GM19438 (cell line): ENCODE data around the gene LETMD1.
"Not testable (repeated sequence)": the region's sequence is repeated elsewhere in the genome, so short reads cannot be mapped to it uniquely, and the experiment has no call there.

ENCODE experiments used
- ATAC-seq: cut with Tn5 transposase; IDR thresholded peaks from one replicate; pipeline ENCODE4 v1.9.1; 2021; ENCODE audit warnings: low read depth; ENCODE audit not compliant: unreplicated experiment

The LETMD1 gene, protein sequence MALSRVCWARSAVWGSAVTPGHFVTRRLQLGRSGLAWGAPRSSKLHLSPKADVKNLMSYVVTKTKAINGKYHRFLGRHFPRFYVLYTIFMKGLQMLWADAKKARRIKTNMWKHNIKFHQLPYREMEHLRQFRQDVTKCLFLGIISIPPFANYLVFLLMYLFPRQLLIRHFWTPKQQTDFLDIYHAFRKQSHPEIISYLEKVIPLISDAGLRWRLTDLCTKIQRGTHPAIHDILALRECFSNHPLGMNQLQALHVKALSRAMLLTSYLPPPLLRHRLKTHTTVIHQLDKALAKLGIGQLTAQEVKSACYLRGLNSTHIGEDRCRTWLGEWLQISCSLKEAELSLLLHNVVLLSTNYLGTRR

DNA sequence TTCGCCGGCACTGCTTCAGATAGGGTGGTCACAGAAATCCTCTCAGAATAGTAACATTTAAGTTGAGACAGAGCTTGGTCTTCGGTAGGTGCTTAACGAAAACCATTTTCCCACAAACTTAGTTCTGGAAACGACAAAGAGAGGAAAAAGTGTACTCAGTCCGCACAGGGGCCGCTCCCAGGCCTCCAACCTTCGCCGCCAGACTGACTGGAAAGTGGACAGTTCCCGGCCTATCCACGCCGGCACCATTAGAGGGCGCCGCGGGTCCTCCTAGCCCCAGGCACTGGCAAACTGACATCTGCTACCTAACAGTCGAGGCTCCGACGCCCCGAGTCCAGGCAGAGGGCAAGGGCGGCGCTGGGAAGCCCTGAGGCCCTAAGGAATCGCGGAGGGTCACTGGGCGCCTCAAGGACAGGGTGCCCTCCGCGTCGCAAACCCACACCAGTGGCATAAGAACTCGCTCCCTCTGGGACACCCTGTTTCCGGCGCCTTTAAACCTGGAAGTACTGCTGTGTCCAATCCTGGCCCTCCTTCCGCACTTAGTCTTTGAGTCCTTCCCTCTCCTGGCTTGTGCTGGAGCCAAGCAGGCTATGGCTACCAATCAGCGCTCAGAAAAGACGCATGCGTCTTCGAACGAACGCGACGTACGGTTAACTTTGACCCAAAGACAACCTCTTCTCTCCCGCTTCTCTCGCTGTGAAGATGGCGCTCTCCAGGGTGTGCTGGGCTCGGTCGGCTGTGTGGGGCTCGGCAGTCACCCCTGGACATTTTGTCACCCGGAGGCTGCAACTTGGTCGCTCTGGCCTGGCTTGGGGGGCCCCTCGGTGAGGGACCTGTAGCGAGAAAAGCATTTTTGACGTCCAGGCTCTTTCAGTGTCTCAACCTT, at the start of gene LETMD1:
Gene LETMD1 (plus strand): TSS at position 673 of the 886 bp plus-strand sequence. CDS start 30 bp downstream, at position 703.
- ATAC-seq, result peak; percentile 96

DNA sequence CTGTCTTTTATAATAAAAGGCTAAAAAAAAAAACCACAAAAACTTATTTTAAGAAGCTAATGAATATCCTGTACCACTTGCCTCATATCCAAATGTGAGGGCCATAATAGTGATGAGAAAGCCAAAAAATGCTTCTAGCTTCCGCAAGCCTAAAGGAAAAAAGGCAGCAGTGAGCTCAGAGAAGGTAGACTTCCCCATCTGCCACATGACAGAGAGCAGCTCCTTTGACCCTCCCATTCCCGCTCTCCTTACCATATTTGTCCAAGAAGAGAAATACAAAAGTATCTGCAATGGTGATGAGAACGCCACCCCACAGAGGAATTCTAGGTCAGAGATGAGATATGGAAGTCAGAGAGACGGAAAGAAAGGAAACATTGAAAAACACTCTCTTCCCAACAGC, 49.0 kb upstream of the LETMD1 start:
- ATAC-seq, result no peak

DNA sequence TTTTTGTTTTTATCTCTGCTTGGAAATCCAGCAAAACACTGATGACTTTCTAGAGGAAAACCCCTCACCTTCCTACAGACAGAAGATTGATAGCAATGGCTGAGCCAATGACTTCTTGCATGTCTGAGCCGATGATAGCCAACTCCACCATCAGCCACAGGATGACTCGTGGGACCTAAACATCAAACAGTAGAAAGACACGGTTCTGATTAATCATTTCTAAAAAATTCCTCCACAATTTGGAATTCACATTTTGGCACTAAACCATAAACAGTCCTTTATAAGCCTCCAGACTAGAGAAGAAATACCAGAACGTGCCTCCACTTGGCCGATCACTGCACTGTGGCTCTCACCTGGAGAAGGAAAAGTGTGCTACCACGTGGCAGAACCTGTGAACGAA, 47.9 kb upstream of the LETMD1 start:
- ATAC-seq, result no peak

GRCh38 chr12:51001799-51002198, 46.3 kb upstream of the LETMD1 start:
- ATAC-seq, result no peak

DNA sequence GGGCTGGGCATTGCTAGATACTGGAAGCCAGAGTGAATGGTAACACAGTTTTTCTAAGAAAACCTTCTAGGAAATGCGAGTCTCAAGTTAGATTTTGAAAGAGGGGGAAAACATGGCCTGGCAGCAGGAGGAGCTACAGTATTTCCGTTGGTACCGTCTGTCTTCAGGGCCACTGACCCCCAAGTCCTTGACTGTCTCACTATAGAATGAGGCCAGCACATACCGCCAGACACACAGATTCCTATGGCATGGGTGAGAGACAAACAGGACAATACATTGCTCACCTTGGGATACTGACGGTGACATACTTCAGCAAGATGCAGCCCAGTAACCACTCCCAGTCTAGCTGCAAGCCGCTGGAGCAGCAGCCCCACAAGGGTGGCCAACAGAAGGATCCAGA, 43.6 kb upstream of the LETMD1 start:
- ATAC-seq, result no peak

GRCh38 chr12:51005030-51005429, 43.1 kb upstream of the LETMD1 start:
- ATAC-seq, result no peak

DNA sequence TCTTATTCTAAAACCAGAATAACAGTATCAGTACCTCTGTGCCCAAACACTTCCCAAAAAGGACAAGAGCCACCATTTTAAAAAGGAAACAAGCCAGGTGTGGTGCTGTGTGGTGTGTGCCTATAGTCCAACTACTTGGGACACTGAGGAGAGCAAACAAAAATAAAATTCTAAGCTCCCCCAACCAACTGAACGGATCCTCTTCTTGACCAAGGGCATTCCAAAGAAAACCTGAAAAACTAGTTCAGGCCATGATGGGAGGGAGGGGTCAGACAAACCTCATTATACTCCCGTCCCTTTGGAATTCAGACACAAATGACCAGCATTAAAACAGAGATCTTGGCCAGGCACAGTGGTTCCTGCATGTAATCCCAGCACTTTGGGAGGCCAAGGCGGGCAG, 42.5 kb upstream of the LETMD1 start:
- ATAC-seq, result no peak

- ATAC-seq, result no peak
Observed at GRCh38 chr12:51008329-51009055, 39.6 kb upstream of the LETMD1 start.

- ATAC-seq, result no peak
Observed at GRCh38 chr12:51009056-51009440, 39.1 kb upstream of the LETMD1 start.

DNA sequence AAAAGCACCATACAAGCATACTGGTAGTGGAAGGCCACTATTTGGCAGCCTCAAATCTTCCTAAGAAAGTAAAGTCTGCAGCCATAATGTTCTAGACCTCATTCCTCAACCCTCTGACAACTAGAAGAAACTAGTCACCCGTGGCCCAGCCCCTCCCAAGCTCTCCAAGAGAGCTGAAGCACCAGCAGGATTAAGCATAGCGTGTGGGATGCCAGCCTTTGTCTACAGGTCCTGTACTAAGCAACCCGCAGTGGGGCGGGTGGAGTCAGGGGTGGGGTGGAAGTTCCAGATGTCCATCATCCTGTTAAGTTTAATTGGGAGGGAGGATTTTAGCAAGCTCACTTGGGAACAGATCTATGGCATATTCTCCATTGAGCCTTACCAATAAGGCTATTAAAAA, 36.2 kb upstream of the LETMD1 start:
- no peak for ATAC-seq

- ATAC-seq, result no peak
Observed at GRCh38 chr12:51012570-51013236, 35.4 kb upstream of the LETMD1 start.

DNA sequence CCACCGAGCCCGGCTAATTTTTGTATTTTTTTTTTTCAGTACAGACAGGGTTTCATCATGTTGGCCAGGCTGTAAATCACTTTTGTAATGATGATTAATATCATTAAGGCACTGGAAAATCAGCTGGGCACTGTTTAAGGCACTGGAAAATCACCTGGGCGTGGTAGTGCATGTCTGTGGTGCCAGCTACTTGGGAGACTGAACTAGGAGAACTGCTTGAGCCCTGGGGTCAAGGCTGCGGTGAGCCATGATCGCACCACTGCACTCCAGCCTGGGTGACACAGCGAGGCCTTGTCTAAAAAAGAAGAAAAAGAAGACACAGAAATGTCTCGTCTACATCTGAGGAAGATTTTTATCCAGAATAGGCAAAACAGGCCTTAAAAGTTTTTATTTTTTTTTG, 34.7 kb upstream of the LETMD1 start:
- ATAC-seq, result no peak

DNA sequence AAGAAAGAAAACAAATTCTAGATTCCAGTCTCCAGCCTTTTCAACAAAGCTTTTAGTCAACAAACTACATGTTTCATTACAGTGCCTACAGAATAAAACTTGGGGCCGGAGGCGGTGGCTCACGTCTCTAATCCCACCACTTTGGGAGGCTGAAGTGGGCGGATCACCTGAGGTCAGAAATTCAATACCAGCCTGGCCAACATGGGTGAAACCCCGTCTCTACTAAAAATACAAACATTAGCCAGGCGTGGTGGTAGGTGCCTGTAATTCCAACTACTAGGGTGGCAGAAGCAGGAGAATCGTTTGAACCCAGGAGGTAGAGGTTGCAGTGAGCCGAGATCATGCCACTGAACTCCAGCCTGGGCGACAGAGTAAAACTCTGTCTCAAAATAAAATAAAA, 33.7 kb upstream of the LETMD1 start:
- not testable (repeated sequence) for ATAC-seq

- no peak for ATAC-seq
Observed at GRCh38 chr12:51017452-51017851, 30.7 kb upstream of the LETMD1 start.

DNA sequence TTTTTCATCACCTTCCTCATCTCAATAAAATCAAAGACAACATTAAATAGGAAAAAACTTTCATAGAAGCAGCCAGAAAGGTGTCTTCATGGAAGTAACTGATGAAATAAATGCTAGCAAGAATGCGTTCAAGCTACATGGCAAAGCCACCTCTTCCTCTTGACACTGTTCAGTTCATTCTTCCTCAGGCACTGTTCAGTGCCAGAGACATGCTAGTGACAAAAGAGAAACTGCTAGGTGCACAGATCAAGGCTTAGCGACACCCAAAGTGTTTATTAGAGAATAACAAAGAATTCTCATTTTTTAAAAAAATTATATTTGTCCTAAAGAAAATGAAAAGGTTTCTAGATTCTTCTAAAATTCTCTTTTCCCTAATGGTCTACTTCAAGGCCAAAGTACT, 29.2 kb upstream of the LETMD1 start:
- ATAC-seq, result no peak

DNA sequence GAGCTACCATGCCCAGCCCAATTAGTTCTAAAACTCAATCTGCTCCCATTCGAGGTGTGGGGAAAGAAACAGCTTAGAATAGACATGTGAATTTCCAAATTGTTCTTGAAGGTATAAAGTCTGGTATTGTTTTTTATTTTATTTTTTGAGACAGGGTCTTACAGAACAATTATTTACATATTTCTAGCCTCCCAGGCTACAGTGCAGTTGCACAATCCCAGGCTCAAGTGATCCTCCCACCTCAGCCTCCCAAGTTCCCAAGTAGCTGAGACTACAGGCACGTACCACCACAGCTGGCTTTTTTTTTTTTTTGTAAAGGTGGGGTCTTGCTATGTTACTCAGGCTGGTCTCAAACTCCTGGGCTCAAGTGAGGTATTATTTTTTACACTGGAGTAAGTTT, 28.2 kb upstream of the LETMD1 start:
- no peak for ATAC-seq

GRCh38 chr12:51020448-51021182, 27.5 kb upstream of the LETMD1 start:
- ATAC-seq, result no peak

DNA sequence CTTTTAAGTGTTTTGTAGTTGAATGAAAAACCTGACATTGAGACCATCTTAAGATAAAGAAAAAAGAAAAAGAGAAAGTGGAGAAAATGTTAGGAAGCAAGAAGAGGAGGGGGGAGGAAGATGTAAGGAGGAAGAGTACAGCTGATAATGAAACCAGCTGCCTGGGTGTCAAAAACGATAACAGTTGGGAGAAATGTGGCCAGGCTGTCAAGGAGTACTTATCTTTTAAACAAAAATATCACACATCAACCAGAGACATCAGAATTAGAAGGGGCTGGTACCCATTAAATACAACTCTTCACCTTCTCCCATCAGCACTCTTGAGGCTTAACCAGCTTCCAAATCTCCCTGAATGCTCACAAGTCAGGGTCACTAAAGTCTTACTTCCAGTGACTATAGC, 26.4 kb upstream of the LETMD1 start:
- ATAC-seq, result no peak

GRCh38 chr12:51023625-51024382, 24.3 kb upstream of the LETMD1 start:
- no peak for ATAC-seq
